GM19468 (cell line): ENCODE data around the gene CYFIP1.

Experiments
- ATAC-seq: cut with Tn5 transposase; IDR thresholded peaks from one replicate; pipeline ENCODE4 v1.9.1; 2021; ENCODE audit warnings: mild to moderate bottlenecking, moderate library complexity, moderate number of reproducible peaks; ENCODE audit not compliant: unreplicated experiment; ENCODE audit errors: extremely low read depth

The CYFIP1 gene

GRCh38 chr15:22925875-22926274 lies 54.3 kb downstream of the CYFIP1 start:
- ATAC-seq: no peak

DNA sequence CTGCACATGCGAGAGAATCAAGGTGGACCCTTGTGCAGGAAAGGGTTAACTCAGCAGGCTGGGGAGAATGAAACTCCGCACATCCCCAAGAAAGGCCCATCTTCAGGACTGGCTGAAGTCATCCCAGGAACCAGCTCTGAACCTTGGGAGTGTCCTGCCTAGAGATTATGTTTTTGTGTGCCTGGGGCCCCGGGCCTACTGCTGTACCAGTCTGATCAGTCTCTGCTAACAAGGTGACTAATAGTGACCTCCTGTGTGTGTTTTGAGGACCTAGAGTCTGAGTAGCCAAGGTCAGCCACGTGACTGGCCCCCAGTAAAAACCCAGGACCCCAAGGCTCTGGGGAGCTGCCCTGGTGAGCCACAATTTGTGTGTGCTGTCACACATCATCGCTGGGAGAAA lies 58.2 kb downstream of the CYFIP1 start:
- ATAC-seq: no peak

- no peak for ATAC-seq
These were observed 61.0 kb downstream of the CYFIP1 start for GRCh38 chr15:22919171-22919570.

- no peak for ATAC-seq
These were observed 61.5 kb downstream of the CYFIP1 start for GRCh38 chr15:22918596-22919140.

DNA sequence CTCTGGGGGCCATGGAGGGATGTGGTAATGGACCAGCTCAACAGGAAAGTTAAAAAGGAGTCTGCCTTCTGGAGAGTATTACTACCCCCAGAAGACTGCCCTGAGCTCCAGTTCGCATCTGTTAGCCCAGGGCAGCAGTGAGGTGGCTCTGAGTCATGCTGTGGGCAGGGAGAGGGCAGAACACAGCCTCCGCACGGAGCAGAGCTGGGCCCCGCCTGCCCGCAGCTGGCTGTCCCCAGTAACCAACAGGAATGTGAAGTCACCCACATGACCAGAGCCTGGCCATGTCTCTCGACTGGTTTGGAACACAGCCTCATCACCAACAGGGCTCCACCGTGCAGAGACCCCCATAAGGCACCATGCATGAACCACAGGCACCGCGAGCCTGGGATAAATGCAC lies 62.1 kb downstream of the CYFIP1 start:
- ATAC-seq: no peak

- ATAC-seq: no peak
These were observed 62.6 kb downstream of the CYFIP1 start for GRCh38 chr15:22917556-22917955.

DNA sequence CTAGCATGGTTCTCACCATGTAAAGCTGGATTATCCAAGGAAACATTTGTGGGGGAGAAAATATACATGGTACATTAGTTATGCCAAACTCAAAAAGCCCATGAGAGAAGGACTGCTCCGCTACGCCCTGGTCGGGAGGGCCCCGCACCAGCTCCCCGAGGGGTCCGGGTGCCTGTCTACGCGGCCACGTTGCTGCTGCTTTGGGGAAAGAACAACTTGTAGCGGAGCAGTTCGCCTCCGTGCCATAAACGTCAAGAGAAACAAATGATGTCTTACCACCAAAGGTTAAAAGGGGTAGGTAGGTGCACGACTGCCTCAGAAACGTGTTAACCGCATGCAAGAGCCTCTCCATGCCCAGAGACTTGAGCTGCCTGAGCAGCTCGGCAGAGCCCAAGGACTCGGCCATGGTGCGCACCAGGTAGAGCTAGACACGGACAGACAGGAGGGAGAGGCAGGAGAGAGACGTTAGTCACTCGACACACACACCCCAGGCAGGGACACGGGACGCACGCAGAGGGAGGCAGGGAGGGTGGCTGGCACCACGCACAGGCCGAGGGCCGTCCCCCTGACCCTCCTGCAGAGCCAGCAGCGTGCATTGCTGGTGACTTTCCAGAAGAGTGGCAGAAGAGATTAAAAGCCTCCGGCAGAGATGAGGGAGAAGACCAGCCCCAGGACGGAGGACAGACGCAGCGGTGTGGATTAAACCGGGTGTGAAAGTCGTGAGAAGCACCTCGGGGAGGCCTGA lies 63.4 kb downstream of the CYFIP1 start:
- no peak for ATAC-seq

DNA sequence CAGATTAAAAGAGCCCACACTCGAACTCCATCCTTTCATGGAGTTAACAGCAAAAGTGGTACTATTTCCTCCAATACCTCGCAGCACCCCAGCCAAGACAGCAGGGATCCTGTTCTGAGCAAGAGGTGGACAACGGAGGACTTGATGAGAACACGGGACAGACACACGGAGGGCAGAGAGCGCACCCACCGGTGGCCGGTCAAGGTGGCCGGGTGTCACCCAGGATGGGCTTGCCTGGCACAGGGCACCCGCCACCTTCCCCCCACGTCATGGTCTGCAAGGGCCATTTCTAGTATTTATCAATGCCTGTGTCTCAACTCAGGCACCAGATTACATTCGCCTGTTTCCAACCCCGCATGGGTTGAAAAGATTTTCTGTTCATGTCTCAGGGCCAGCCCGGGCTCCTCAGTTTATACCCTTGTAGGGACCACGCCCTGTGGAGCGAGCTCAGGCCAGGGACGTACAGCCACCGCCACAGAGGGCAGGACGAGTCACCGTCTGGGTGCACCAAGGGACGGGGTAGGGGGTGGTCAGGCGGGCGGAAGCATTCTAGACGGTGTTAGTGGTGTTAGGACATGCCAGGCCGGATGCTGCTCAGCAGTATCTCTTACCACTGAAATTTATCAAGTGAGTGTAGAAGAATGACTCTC lies 64.2 kb downstream of the CYFIP1 start:
- no peak for ATAC-seq

GRCh38 chr15:22913646-22914380 lies 66.4 kb downstream of the CYFIP1 start:
- no peak for ATAC-seq

DNA sequence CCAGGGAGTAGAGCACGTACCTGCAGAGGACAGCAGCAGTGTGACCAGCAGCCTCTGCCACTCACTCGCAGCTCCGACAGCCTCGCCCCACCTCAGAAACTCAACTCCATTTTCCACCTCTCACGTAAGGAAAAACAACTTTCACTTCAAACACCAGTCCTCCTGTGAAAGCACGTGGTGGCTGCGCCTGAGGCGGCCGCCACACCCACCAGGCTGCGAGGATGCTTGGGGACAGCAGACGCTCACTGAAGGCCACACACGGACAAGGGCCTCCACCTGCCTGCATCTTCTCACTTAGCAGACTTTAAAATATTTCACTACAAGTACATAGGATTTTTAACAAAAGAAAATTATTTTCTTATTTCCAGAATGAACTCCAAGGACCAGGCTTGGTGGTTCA lies 67.9 kb downstream of the CYFIP1 start:
- ATAC-seq: no peak

DNA sequence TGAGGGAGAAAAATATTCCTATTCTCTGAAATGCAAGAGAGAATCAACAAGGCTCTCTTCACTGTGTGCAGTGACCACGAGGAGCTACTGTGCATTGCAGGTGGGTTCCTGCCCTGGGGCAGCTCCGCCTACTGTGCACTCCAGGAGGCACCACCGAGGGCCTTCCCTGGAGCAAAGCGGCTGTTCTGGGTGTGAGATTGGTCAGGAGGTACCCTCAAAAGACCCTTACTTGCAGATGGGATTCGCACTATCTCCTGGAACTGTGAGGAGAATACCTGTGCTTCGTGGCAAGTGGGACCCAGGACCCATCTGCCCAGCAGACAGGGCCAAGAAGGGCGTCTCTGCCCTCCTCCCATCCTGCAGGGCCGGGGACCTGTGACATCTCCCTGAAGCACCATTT lies 68.9 kb downstream of the CYFIP1 start:
- ATAC-seq: no peak

DNA sequence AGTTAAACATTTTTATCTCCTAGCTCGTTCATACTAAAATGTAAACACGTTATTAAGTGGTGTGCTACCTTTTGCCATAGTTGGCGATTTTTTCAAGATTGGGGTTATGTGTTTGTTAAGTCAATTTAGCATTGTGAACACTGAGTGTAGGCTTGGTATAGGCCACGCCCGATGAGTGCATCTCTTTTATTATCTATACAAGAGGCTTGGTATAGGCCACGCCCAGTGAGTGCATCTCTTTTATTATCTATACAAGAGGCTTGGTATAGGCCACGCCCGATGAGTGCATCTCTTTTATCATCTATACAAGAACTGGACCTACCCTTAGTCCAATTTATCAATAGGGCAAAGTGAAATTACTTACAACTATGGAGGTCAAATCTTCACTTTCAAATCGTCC lies 71.3 kb downstream of the CYFIP1 start:
- no peak for ATAC-seq

DNA sequence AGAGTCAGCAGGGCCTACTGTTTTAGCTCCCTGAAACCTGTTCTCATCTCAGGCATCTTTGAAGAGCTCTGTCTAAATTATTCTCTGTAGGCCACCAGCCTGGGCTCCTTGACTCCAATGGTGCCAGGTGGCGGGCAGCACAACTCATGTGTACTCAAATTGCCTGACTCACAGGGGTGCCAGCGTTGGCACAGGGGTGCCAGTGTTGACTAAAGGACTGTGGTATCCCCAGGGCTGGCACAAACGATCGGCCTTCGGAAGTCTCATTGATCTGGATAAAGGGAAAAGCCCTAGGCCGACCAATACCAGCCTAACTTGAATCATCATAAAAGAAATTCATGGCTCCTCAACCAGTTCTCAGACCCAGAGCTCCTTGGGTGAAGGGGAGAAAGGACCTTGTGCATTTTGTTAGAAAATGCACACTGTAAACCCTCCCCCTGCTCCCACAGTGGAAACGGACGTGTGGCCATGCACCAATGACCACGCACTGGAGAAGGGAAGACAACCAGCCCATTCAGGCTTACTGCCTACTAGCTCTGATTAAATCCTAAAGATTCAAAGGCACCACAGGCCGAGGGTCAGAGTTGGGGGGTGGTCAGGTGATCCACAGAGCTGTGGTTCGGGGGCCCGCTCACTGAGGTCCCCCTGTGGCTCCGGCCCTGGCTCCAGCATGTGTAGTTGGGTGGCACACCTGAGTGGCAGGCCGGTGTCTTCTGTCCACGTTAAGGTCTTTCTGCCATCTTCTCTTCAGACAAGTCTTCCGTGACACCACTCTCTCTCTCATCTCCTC lies 72.8 kb downstream of the CYFIP1 start:
- ATAC-seq: no peak

- no peak for ATAC-seq
These were observed 75.4 kb downstream of the CYFIP1 start for GRCh38 chr15:22904736-22905135.

- ATAC-seq: no peak
These were observed 76.1 kb downstream of the CYFIP1 start for GRCh38 chr15:22903961-22904534.

- no peak for ATAC-seq
These were observed 76.7 kb downstream of the CYFIP1 start for GRCh38 chr15:22903427-22903826.

DNA sequence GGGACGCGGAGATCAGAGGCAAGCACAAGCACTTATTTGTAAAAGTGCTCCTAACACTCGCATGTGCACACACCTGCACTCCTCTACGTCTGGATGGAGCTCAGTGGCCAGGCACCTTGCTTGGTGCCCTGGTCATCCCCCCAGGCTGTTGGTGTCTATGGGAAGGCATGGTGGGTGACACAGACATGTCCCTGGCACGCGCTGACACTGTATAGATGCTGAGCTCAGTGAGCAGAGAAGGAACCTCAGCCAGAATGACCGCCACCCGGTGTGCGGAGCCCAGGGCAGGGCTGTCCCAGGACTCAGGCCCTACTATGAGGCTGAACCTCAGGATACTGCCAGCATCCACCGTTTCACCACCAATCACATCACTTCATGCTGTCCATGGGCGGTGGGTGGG lies 77.2 kb downstream of the CYFIP1 start:
- ATAC-seq: no peak

- ATAC-seq: no peak
These were observed 77.6 kb downstream of the CYFIP1 start for GRCh38 chr15:22902578-22902977.

DNA sequence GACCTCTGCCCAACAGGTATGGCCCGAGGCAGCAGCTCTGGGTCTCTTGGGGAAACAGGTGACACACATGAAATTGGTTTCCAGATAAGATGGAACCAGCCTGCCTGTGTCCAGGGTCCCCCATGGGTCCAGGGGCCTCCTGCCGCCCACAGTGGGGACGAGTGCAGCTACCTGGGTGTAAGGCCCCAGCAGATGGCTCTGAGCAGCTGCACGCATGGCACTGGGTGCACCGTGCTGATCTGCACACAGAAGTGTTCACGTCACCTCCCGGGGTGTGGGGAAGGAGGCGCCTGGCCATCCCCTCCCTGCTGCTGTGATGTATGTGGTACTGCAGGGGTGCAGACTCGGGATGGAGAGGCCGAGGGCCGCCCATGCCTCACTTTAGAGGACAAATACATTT lies 78.1 kb downstream of the CYFIP1 start:
- ATAC-seq: no peak
